K562 (cell line): ENCODE measurements around the gene BBC3. TPM values are rescaled to one million over a fixed set of nuclear protein-coding genes. Genes with fewer than 3 reads are reported as not detected.
A peak's percentile ranks its signal among the peaks of the same experiment; 100 is the strongest.

Source experiments
- ARID2 ChIP-seq: fragments of 450-650 bp; IDR thresholded peaks from 2 replicates; pipeline ENCODE4 v1.6.1; 2017; ENCODE audit warnings: antibody characterized with exemption, mild to moderate bottlenecking
- ELF4 ChIP-seq: fragments of 450-650 bp; formaldehyde crosslinking; IDR thresholded peaks from 2 replicates; pipeline ENCODE4 v1.4.0; 2022; ENCODE audit warnings: missing genetic modification characterization
- GTF2F1 ChIP-seq: IDR thresholded peaks from 2 replicates; pipeline ENCODE4 v1.6.1; 2011; ENCODE audit warnings: low read depth, low read length, improper control_type of control experiment
- HDAC1 ChIP-seq, 2 experiments: fragments of 450-650 bp; IDR thresholded peaks; 2 replicates each; pipeline ENCODE4 v1.6.1; 2016 to 2017; ENCODE audit warnings: inconsistent platforms in 1 of 2, mild to moderate bottlenecking in 1 of 2, moderate library complexity in 1 of 2
- KAT8 ChIP-seq: fragments of 450-650 bp; IDR thresholded peaks from 2 replicates; pipeline ENCODE4 v1.6.1; 2016; ENCODE audit warnings: low read depth, mild to moderate bottlenecking
- MAFG ChIP-seq: fragments of 450-650 bp; conservative IDR thresholded peaks from 2 replicates; pipeline ENCODE4 v1.6.1; 2016; ENCODE audit warnings: missing genetic modification characterization, missing compliant biosample characterization
- NRF1 ChIP-seq, 2 experiments: fragments of 450-650 bp; IDR thresholded peaks in 1 of 2; conservative IDR thresholded peaks in 1 of 2; 2 replicates each; pipeline ENCODE4 v1.6.1; 2014; ENCODE audit warnings: mild to moderate bottlenecking in 2 of 2
- POU5F1 ChIP-seq: fragments of 150-350 bp; IDR thresholded peaks from 2 replicates; pipeline ENCODE4 v1.6.1; 2014; ENCODE audit warnings: borderline replicate concordance, low read length, low read depth, mild to moderate bottlenecking; ENCODE audit not compliant: partially characterized antibody
- STAT5A ChIP-seq: IDR thresholded peaks from 2 replicates; pipeline ENCODE4 v1.6.1; 2012; ENCODE audit warnings: low read length, inconsistent platforms, borderline replicate concordance
- ZNF217 ChIP-seq: sonication (generic); formaldehyde crosslinking; IDR thresholded peaks from 2 replicates; pipeline ENCODE4 v1.8.0; 2022; ENCODE audit warnings: mild to moderate bottlenecking, missing genetic modification reagents
- ZNF431 ChIP-seq: sonication (generic); formaldehyde crosslinking; IDR thresholded peaks from 2 replicates; pipeline ENCODE4 v1.8.0; 2022; ENCODE audit warnings: mild to moderate bottlenecking, missing genetic modification reagents
- ZNF551 ChIP-seq: fragments of 250-450 bp; sonication (Bioruptor Pico); IDR thresholded peaks from 2 replicates; pipeline ENCODE4 v1.5.0; 2021; ENCODE audit warnings: mild to moderate bottlenecking, moderate library complexity
- polyA plus RNA-seq, 8 experiments: library from polyadenylated mRNA; depleted of rRNA in 4 of 8; stranded (reverse) in 5 of 8; unstranded in 3 of 8; fragments of >200 nt; fragmentation: Nextera tagmentation in 2 of 8; fragmentation: Illumina TruSeq in 1 of 8; extraction: Ambion mirVana in 2 of 8; extraction: Trizol in 1 of 8; gene quantifications; 2 replicates each; pipeline versions ENCODE4 v1.2.1 to v1.2.3, GENCODE V29; 2011 to 2014; ENCODE audit warnings: inconsistent platforms in 1 of 8, missing spikeins in 1 of 8
- total RNA-seq, 7 experiments: library from RNA; depleted of rRNA in 6 of 7; stranded (reverse); fragments of >200 nt in 6 of 7; fragmentation: Illumina TruSeq in 2 of 7; extraction: Trizol in 2 of 7; gene quantifications; 2 replicates each; pipeline versions ENCODE4 v1.2.1 to v1.2.3, GENCODE V29; 2011 to 2021; ENCODE audit warnings: low replicate concordance in 1 of 7
- TF ChIP-seq, protein P1 (sequence below): fragments of 450-650 bp; IDR thresholded peaks from 2 replicates; pipeline ENCODE4 v1.6.1; 2016; ENCODE audit warnings: mild to moderate bottlenecking, moderate library complexity
- TF ChIP-seq, protein P2 (sequence below): fragments of 250-450 bp; sonication (Bioruptor Pico); IDR thresholded peaks from 2 replicates; pipeline ENCODE4 v1.9.0; 2021; ENCODE audit warnings: mild to moderate bottlenecking, inconsistent platforms

The BBC3 gene
- total and polyA plus RNA-seq, 9 of the 15 experiments (the other 6 are each of a cell fraction or from before 2014, with no cell fraction given): 0.15 to 30.7 (median 4.8) TPM

DNA sequence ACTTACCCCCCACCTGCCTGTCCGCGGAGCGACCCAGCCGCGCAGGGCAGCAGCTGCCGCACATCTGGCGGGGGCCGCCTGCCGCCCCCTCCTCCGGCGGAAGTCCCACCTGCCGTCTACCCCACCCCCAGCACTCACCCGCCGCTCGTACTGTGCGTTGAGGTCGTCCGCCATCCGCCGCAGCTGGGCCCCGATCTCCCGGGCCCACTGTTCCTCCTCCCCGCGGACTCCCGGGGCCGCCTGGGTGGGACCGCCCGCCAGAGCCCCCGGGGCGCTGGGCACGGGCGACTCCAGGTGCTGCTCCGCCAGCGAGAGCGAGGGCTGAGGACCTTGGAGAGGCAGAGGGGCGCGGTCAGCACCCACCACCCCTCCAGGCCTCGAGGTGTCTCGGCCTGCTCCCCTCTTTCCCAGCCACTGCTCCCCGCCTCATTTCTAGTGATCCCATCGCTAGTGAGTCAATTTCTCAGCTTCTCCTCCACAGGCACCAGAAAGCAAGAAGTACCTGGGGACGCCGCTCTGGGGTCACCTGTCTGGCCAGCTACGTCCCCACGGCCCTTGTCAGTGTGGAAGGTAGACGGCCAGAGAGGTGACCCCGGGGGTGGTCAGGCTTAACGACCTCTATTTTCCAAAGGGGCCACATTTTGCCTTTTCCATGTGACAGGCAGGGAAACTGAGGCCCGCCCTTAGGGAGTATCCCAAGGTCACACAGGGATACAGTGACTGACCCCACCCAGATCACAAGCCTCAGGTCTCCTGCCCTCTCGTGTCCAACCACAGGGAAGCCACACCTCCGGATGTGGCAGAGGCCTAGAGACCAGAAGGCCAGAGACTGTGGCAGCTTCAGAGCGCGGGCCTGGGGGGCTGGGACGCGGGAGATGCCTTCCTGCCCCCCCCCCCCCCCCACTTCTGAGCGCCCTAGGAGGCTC, 4.3 kb downstream of the BBC3 start (continued):
- TF ChIP-seq, protein P1, sequence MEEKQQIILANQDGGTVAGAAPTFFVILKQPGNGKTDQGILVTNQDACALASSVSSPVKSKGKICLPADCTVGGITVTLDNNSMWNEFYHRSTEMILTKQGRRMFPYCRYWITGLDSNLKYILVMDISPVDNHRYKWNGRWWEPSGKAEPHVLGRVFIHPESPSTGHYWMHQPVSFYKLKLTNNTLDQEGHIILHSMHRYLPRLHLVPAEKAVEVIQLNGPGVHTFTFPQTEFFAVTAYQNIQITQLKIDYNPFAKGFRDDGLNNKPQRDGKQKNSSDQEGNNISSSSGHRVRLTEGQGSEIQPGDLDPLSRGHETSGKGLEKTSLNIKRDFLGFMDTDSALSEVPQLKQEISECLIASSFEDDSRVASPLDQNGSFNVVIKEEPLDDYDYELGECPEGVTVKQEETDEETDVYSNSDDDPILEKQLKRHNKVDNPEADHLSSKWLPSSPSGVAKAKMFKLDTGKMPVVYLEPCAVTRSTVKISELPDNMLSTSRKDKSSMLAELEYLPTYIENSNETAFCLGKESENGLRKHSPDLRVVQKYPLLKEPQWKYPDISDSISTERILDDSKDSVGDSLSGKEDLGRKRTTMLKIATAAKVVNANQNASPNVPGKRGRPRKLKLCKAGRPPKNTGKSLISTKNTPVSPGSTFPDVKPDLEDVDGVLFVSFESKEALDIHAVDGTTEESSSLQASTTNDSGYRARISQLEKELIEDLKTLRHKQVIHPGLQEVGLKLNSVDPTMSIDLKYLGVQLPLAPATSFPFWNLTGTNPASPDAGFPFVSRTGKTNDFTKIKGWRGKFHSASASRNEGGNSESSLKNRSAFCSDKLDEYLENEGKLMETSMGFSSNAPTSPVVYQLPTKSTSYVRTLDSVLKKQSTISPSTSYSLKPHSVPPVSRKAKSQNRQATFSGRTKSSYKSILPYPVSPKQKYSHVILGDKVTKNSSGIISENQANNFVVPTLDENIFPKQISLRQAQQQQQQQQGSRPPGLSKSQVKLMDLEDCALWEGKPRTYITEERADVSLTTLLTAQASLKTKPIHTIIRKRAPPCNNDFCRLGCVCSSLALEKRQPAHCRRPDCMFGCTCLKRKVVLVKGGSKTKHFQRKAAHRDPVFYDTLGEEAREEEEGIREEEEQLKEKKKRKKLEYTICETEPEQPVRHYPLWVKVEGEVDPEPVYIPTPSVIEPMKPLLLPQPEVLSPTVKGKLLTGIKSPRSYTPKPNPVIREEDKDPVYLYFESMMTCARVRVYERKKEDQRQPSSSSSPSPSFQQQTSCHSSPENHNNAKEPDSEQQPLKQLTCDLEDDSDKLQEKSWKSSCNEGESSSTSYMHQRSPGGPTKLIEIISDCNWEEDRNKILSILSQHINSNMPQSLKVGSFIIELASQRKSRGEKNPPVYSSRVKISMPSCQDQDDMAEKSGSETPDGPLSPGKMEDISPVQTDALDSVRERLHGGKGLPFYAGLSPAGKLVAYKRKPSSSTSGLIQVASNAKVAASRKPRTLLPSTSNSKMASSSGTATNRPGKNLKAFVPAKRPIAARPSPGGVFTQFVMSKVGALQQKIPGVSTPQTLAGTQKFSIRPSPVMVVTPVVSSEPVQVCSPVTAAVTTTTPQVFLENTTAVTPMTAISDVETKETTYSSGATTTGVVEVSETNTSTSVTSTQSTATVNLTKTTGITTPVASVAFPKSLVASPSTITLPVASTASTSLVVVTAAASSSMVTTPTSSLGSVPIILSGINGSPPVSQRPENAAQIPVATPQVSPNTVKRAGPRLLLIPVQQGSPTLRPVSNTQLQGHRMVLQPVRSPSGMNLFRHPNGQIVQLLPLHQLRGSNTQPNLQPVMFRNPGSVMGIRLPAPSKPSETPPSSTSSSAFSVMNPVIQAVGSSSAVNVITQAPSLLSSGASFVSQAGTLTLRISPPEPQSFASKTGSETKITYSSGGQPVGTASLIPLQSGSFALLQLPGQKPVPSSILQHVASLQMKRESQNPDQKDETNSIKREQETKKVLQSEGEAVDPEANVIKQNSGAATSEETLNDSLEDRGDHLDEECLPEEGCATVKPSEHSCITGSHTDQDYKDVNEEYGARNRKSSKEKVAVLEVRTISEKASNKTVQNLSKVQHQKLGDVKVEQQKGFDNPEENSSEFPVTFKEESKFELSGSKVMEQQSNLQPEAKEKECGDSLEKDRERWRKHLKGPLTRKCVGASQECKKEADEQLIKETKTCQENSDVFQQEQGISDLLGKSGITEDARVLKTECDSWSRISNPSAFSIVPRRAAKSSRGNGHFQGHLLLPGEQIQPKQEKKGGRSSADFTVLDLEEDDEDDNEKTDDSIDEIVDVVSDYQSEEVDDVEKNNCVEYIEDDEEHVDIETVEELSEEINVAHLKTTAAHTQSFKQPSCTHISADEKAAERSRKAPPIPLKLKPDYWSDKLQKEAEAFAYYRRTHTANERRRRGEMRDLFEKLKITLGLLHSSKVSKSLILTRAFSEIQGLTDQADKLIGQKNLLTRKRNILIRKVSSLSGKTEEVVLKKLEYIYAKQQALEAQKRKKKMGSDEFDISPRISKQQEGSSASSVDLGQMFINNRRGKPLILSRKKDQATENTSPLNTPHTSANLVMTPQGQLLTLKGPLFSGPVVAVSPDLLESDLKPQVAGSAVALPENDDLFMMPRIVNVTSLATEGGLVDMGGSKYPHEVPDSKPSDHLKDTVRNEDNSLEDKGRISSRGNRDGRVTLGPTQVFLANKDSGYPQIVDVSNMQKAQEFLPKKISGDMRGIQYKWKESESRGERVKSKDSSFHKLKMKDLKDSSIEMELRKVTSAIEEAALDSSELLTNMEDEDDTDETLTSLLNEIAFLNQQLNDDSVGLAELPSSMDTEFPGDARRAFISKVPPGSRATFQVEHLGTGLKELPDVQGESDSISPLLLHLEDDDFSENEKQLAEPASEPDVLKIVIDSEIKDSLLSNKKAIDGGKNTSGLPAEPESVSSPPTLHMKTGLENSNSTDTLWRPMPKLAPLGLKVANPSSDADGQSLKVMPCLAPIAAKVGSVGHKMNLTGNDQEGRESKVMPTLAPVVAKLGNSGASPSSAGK: peak; percentile 27; the same call in 1 of the 2 replicates
- TF ChIP-seq ZNF217 (CRISPR knock-in tag): no peak
- no peak for TF ChIP-seq ZNF551
- 0 out of 4 replicates have a peak, but pooled peaks of 1 of the 2 experiments have one; percentile 5 for TF ChIP-seq NRF1 (conservative IDR thresholded peaks at IDR 0.05 in 1 of 2, IDR thresholded peaks at IDR 0.05 in 1 of 2)
- TF ChIP-seq STAT5A: peak; percentile 62; the same call in 1 of the 2 replicates
- no peak for TF ChIP-seq ZNF431 (CRISPR knock-in tag)
- TF ChIP-seq ELF4 (CRISPR knock-in tag): no peak
- no peak for TF ChIP-seq POU5F1
- TF ChIP-seq GTF2F1: no peak
- TF ChIP-seq, protein P2, sequence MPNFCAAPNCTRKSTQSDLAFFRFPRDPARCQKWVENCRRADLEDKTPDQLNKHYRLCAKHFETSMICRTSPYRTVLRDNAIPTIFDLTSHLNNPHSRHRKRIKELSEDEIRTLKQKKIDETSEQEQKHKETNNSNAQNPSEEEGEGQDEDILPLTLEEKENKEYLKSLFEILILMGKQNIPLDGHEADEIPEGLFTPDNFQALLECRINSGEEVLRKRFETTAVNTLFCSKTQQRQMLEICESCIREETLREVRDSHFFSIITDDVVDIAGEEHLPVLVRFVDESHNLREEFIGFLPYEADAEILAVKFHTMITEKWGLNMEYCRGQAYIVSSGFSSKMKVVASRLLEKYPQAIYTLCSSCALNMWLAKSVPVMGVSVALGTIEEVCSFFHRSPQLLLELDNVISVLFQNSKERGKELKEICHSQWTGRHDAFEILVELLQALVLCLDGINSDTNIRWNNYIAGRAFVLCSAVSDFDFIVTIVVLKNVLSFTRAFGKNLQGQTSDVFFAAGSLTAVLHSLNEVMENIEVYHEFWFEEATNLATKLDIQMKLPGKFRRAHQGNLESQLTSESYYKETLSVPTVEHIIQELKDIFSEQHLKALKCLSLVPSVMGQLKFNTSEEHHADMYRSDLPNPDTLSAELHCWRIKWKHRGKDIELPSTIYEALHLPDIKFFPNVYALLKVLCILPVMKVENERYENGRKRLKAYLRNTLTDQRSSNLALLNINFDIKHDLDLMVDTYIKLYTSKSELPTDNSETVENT (CRISPR knock-in tag): no peak
- TF ChIP-seq KAT8: no peak
- TF ChIP-seq HDAC1 (IDR thresholded peaks at IDR 0.05): peak in 1 of 2 experiments; percentile 15; a peak in 1 of 4 replicates
- no peak for TF ChIP-seq MAFG (tag)
- TF ChIP-seq ARID2: 0 out of 2 replicates have a peak, but pooled peaks have one; percentile 15
